OCI-LY1 (cell line): Measurements from ENCODE around the gene RPS21.
A peak's percentile ranks its signal among the peaks of the same experiment; 100 is the strongest.

ENCODE experiments used
- EZH2 ChIP-seq: fragments of 200-600 bp; sonication (generic), shearing (Covaris generic); IDR thresholded peaks from 2 replicates; pipeline ENCODE4 v1.8.0; 2017; ENCODE audit warnings: borderline replicate concordance, mixed run types, mild to moderate bottlenecking, antibody characterized with exemption, low read length, moderate library complexity, mixed read lengths
- TF ChIP-seq, protein P1 (sequence below): fragments of 200-600 bp; sonication (generic), shearing (Covaris generic); IDR thresholded peaks from 2 replicates; pipeline ENCODE4 v1.5.1; 2017; ENCODE audit warnings: mild to moderate bottlenecking, antibody characterized with exemption, low read length, moderate library complexity, mixed read lengths

DNA sequence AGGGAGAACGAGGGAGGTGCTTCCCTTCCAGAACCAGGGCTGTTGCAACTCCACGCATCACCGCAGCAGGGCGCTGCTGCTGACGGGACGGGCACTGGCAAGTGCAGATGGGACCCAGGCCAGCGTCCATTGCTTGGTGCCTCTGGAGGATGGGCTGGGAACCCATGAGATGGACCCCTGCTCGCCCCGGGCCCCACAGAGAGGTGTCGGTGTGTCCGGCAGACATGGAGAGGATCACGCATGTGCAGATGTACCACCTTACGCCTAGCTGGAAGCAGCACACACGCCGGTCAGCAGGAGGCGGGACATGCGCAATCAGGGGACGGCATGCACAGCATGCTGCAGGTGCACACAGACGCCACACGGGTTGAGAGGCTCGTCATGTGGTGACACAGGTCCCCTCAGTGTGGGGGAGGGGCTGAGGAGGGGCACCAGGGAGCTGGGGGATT lies 14.5 kb downstream of the RPS21 start:
- TF ChIP-seq, protein P1, sequence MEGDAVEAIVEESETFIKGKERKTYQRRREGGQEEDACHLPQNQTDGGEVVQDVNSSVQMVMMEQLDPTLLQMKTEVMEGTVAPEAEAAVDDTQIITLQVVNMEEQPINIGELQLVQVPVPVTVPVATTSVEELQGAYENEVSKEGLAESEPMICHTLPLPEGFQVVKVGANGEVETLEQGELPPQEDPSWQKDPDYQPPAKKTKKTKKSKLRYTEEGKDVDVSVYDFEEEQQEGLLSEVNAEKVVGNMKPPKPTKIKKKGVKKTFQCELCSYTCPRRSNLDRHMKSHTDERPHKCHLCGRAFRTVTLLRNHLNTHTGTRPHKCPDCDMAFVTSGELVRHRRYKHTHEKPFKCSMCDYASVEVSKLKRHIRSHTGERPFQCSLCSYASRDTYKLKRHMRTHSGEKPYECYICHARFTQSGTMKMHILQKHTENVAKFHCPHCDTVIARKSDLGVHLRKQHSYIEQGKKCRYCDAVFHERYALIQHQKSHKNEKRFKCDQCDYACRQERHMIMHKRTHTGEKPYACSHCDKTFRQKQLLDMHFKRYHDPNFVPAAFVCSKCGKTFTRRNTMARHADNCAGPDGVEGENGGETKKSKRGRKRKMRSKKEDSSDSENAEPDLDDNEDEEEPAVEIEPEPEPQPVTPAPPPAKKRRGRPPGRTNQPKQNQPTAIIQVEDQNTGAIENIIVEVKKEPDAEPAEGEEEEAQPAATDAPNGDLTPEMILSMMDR = peak; percentile 75
- TF ChIP-seq EZH2 = no peak
